Measurements from ENCODE around the gene RFPL1. TPM values are rescaled to one million over a fixed set of nuclear protein-coding genes. Genes with fewer than 3 reads are reported as not detected.

The RFPL1 gene
- total and polyA plus RNA-seq, 2 experiments from 2014 or later = not detected

DNA sequence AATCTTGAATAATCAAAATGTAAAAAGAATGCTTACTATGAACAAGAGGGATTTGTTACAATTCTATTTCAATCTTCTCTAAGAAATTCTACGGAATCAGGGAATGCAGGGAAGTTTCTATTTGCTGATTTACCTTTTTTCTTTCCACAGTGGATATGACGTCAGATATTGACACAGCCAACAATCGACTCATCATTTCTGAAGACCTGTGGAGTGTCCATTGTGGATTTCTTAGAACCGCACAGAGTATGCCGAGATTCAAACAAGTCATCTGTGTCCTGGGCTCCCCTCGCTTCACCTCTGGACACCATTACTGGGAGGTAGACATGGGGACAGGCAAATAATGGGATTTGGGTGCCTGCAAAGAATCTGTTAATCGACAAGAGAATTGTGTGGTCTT is 4.1 kb upstream of the RFPL1 start:
- Histone ChIP-seq H3K9me2 (ENCODE audit: insufficient read depth) (no peaks in the 10 kb centered on the region; the same call in 1 of the 2 replicates), H3K27ac (ENCODE audit: low read depth) (no peak overlapping the region), H3F3A (replicated peaks; ENCODE audit: low read depth) (no peaks in the 10 kb centered on the region), H3K4me1 (ENCODE audit: insufficient read depth) (peaks cover 11% of the 10 kb centered on the region), H3K27me3 (ENCODE audit: insufficient read depth) (no peaks in the 10 kb centered on the region), H3K36me3 (ENCODE audit: insufficient read depth) (no peaks in the 10 kb centered on the region), H4K20me1 (replicated peaks; ENCODE audit: insufficient read depth) (no peaks in the 10 kb centered on the region), H3K79me2 (replicated peaks; ENCODE audit: insufficient read depth) (no peaks in the 10 kb centered on the region), H3K4me3 (no peak overlapping the region), H3K4me2 (no peak overlapping the region), H2AFZ (no peak overlapping the region)
- no peak overlapping the region for H3K27ac Mint-ChIP-seq
- ATAC-seq (no peak), DNase-seq (ENCODE audit: low spot score) (no peak)
- H3K4me3 Mint-ChIP-seq = no peak overlapping the region
- peaks cover 18% of the 10 kb centered on the region for H3K4me1 Mint-ChIP-seq
- TF ChIP-seq, protein P1, sequence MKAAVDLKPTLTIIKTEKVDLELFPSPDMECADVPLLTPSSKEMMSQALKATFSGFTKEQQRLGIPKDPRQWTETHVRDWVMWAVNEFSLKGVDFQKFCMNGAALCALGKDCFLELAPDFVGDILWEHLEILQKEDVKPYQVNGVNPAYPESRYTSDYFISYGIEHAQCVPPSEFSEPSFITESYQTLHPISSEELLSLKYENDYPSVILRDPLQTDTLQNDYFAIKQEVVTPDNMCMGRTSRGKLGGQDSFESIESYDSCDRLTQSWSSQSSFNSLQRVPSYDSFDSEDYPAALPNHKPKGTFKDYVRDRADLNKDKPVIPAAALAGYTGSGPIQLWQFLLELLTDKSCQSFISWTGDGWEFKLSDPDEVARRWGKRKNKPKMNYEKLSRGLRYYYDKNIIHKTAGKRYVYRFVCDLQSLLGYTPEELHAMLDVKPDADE (IDR thresholded peaks at IDR 0.05) = no peak
- no peaks in the 10 kb centered on the region for H3K36me3 Mint-ChIP-seq (ENCODE audit: low read depth)
- H3K27me3 Mint-ChIP-seq (ENCODE audit: insufficient read depth, low read depth, poor library complexity) = peaks cover 4% of the 10 kb centered on the region
- H3K9me3 Mint-ChIP-seq = no peaks in the 10 kb centered on the region

GRCh38 chr22:29435236-29436136 is 2.9 kb upstream of the RFPL1 start:
- Mint-ChIP-seq H3K9me3 (no peaks in the 10 kb centered on the region), H3K27me3 (ENCODE audit: insufficient read depth, low read depth, poor library complexity) (peaks cover 4% of the 10 kb centered on the region), H3K4me1 (peaks cover 18% of the 10 kb centered on the region), H3K27ac (no peak overlapping the region), H3K4me3 (no peak overlapping the region), H3K36me3 (ENCODE audit: low read depth) (no peaks in the 10 kb centered on the region)
- Histone ChIP-seq H3K36me3 (ENCODE audit: insufficient read depth) (no peaks in the 10 kb centered on the region), H3K4me3 (no peak overlapping the region), H2AFZ (no peak overlapping the region), H3K27me3 (ENCODE audit: insufficient read depth) (no peaks in the 10 kb centered on the region), H3K4me2 (no peak overlapping the region), H4K20me1 (replicated peaks; ENCODE audit: insufficient read depth) (no peaks in the 10 kb centered on the region), H3K4me1 (ENCODE audit: insufficient read depth) (peaks cover 11% of the 10 kb centered on the region), H3K27ac (ENCODE audit: low read depth) (no peak overlapping the region), H3K9me2 (ENCODE audit: insufficient read depth) (no peaks in the 10 kb centered on the region; the same call in 1 of the 2 replicates), H3F3A (replicated peaks; ENCODE audit: low read depth) (no peaks in the 10 kb centered on the region), H3K79me2 (replicated peaks; ENCODE audit: insufficient read depth) (no peaks in the 10 kb centered on the region)
- no peak for DNase-seq (ENCODE audit: low spot score)
- no peak for ATAC-seq
- TF ChIP-seq ZNF462 (CRISPR knock-in tag; IDR thresholded peaks at IDR 0.05) (no peak), EZH2 (IDR thresholded peaks at IDR 0.05; ENCODE audit: low read depth, unreplicated experiment) (no peak), EZH2phosphoT487 (IDR thresholded peaks at IDR 0.05; ENCODE audit: unreplicated experiment) (no peak), ZNF331 (CRISPR knock-in tag; IDR thresholded peaks at IDR 0.05; ENCODE audit: low read depth) (no peak), ZNF114 (CRISPR knock-in tag; IDR thresholded peaks at IDR 0.05) (no peak), CREB1 (CRISPR knock-in tag; IDR thresholded peaks at IDR 0.05; ENCODE audit: low read depth) (no peak), JUNB (IDR thresholded peaks at IDR 0.05; ENCODE audit: unreplicated experiment) (no peak), STAT1 (IDR thresholded peaks at IDR 0.05; ENCODE audit: unreplicated experiment) (no peak), NANOG (IDR thresholded peaks at IDR 0.05; ENCODE audit: borderline replicate concordance) (no peak), POLR2AphosphoS5 (IDR thresholded peaks at IDR 0.05; ENCODE audit: low read depth) (no peak)
- TF ChIP-seq, protein P2, sequence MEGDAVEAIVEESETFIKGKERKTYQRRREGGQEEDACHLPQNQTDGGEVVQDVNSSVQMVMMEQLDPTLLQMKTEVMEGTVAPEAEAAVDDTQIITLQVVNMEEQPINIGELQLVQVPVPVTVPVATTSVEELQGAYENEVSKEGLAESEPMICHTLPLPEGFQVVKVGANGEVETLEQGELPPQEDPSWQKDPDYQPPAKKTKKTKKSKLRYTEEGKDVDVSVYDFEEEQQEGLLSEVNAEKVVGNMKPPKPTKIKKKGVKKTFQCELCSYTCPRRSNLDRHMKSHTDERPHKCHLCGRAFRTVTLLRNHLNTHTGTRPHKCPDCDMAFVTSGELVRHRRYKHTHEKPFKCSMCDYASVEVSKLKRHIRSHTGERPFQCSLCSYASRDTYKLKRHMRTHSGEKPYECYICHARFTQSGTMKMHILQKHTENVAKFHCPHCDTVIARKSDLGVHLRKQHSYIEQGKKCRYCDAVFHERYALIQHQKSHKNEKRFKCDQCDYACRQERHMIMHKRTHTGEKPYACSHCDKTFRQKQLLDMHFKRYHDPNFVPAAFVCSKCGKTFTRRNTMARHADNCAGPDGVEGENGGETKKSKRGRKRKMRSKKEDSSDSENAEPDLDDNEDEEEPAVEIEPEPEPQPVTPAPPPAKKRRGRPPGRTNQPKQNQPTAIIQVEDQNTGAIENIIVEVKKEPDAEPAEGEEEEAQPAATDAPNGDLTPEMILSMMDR (conservative IDR thresholded peaks at IDR 0.05; ENCODE audit: low read depth in 2 of 2) = no peak
